Hematopoietic multipotent progenitor cell (in vitro differentiated cells): ENCODE data around the gene RASSF7. TPM values are rescaled to one million over a fixed set of nuclear protein-coding genes. Genes with fewer than 3 reads are reported as not detected.

Experiments used
- DNase-seq, 3 donors: peaks; one replicate each; pipeline ENCODE4 v3.0.0-alpha.2; 2011 to 2015; ENCODE audit warnings: low read depth in 2 of 3, low spot score in 2 of 3
- total RNA-seq: library from RNA; depleted of rRNA; stranded (reverse); fragments of >200 nt; gene quantifications from one replicate; pipeline ENCODE4 v1.2.3, GENCODE V29; 2012

RASSF7 gene
- total RNA-seq, 1 donor = 30.2 TPM

- DNase-seq = no peak
Observed at GRCh38 chr11:581752-582151, 21.0 kb downstream of the RASSF7 start.

- no peak for DNase-seq
Observed at GRCh38 chr11:584287-584686, 23.5 kb downstream of the RASSF7 start.

- DNase-seq = no peak
Observed at GRCh38 chr11:586376-587316, 25.9 kb downstream of the RASSF7 start.

- no peak for DNase-seq
Observed at GRCh38 chr11:587546-587945, 26.8 kb downstream of the RASSF7 start.

- peak; percentile 29 to 68 (median 45) for DNase-seq
Observed at GRCh38 chr11:587978-588380, 27.2 kb downstream of the RASSF7 start.

GRCh38 chr11:589798-590197, 29.0 kb downstream of the RASSF7 start:
- DNase-seq = no peak

- no peak for DNase-seq
Observed at GRCh38 chr11:590997-591396, 30.2 kb downstream of the RASSF7 start.

GRCh38 chr11:592501-592900, 31.7 kb downstream of the RASSF7 start:
- DNase-seq = no peak

- DNase-seq = no peak
Observed at GRCh38 chr11:592918-593317, 32.1 kb downstream of the RASSF7 start.

GRCh38 chr11:593347-593746, 32.6 kb downstream of the RASSF7 start:
- no peak for DNase-seq

GRCh38 chr11:595400-595799, 34.6 kb downstream of the RASSF7 start:
- no peak for DNase-seq

GRCh38 chr11:596374-596773, 35.6 kb downstream of the RASSF7 start:
- DNase-seq = no peak

GRCh38 chr11:597166-597725, 36.5 kb downstream of the RASSF7 start:
- DNase-seq = no peak

- no peak for DNase-seq
Observed at GRCh38 chr11:598005-598680, 37.4 kb downstream of the RASSF7 start.

GRCh38 chr11:601573-602245, 40.9 kb downstream of the RASSF7 start:
- DNase-seq = no peak

- DNase-seq = no peak
Observed at GRCh38 chr11:603154-603553, 42.4 kb downstream of the RASSF7 start.

GRCh38 chr11:605286-606129, 44.7 kb downstream of the RASSF7 start:
- no peak for DNase-seq

- DNase-seq = no peak
Observed at GRCh38 chr11:606245-606644, 45.5 kb downstream of the RASSF7 start.

GRCh38 chr11:607020-607780, 46.4 kb downstream of the RASSF7 start:
- no peak for DNase-seq
